ENCODE data around the gene ZFP57. TPM values are rescaled to one million over a fixed set of nuclear protein-coding genes. Genes with fewer than 3 reads are reported as not detected.
"Not testable (repeated sequence)": the region's sequence is repeated elsewhere in the genome, so short reads cannot be mapped to it uniquely, and the experiment has no call there.

ZFP57 gene
- total RNA-seq, 1 donor from 2014 or later, result not detected

- DNase-seq (ENCODE audit: extremely low spot score, unreplicated experiment), result no peak
- no peaks in the 10 kb centered on the region for H3K36me3 Mint-ChIP-seq
- no peak for TF ChIP-seq CTCF (conservative IDR thresholded peaks at IDR 0.05)
- H3K9me3 Mint-ChIP-seq, result no peaks in the 10 kb centered on the region
- H3K27me3 Mint-ChIP-seq, result peaks cover 4% of the 10 kb centered on the region
- no peak overlapping the region for H3K4me3 Mint-ChIP-seq
- H3K27ac Mint-ChIP-seq, result peak overlapping the region; percentile 32
- peaks cover 12% of the 10 kb centered on the region for H3K4me1 Mint-ChIP-seq (ENCODE audit: unreplicated experiment)
Observed at GRCh38 chr6:29676981-29677601, 3.9 kb downstream of the ZFP57 start.

DNA sequence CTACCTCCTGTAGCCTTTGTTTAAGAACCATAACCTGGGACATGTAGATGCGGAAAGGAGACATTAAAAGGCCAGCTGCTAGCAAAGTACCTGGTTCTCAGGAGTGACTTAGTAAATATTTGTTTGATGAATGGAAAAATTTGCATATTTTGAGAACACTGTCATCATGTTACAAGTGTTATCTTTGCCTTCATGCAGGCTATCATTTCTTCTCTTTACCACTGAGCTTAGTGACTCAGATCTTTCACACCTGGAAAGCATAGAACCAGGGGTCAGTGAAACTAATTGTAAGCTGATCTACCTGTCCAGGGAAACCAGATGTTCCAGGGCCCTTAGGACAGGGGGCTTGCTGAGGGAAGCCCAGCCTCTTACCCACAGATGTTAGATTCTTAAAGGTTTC lies 5.4 kb downstream of the ZFP57 start:
- Mint-ChIP-seq H3K27ac (no peak overlapping the region), H3K9me3 (no peaks in the 10 kb centered on the region), H3K36me3 (no peaks in the 10 kb centered on the region), H3K4me1 (ENCODE audit: unreplicated experiment) (peaks cover 12% of the 10 kb centered on the region), H3K27me3 (peaks cover 5% of the 10 kb centered on the region), H3K4me3 (no peak overlapping the region)
- TF ChIP-seq CTCF (conservative IDR thresholded peaks at IDR 0.05), result no peak
- DNase-seq (ENCODE audit: extremely low spot score, unreplicated experiment), result no peak

DNA sequence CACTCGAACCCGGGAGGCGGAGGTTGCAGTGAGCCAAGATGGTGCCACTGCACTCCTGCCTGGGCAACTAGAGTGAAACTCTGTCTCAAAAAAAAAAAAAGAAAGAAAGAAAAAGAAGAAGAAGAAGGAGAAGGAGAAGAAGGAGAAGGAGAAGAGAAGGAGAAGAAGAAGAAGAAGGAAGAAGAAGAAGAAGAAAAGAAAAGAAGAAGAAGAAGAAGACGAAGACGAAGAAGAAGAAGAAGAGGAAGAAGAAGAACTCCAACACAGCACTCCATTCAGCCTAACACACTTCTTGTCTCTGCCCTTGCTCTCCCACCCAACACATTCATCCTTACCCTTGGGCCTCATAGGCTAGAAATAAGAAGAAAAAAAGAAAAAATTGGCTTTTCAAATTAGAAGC lies 6.9 kb downstream of the ZFP57 start:
- no peak for TF ChIP-seq CTCF (conservative IDR thresholded peaks at IDR 0.05)
- Mint-ChIP-seq H3K27me3 (peaks cover 7% of the 10 kb centered on the region), H3K36me3 (no peaks in the 10 kb centered on the region), H3K9me3 (no peaks in the 10 kb centered on the region), H3K4me3 (no peak overlapping the region), H3K4me1 (ENCODE audit: unreplicated experiment) (peaks cover 7% of the 10 kb centered on the region), H3K27ac (no peak overlapping the region)
- DNase-seq (ENCODE audit: extremely low spot score, unreplicated experiment), result no peak

DNA sequence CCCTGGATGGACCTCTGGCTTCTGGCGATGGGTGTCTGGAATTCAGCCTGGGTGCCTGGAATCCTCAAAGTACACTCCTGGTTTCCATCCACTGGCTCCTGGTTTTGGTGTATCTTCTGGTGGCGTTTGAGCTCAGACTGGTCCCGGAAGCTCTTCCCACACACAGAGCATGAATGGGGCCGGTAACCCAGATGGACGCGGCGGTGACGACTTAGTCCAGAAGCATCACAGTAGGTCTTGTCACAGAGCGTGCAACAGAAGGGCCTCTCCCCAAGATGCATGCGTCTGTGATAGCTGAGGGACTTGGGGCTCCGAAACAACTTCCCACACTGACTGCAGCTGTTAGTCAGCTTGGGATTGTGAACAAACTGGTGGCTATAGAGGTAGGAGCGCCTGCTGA lies 7.8 kb downstream of the ZFP57 start:
- TF ChIP-seq CTCF (conservative IDR thresholded peaks at IDR 0.05), result no peak
- no peak for DNase-seq (ENCODE audit: extremely low spot score, unreplicated experiment)
- Mint-ChIP-seq H3K4me3 (no peak overlapping the region), H3K27me3 (peaks cover 8% of the 10 kb centered on the region), H3K9me3 (no peaks in the 10 kb centered on the region), H3K27ac (no peak overlapping the region), H3K4me1 (ENCODE audit: unreplicated experiment) (peaks cover 6% of the 10 kb centered on the region), H3K36me3 (no peaks in the 10 kb centered on the region)

GRCh38 chr6:29672116-29672515 lies 8.8 kb downstream of the ZFP57 start:
- not testable (repeated sequence) for H3K27ac Mint-ChIP-seq; H3K4me3 Mint-ChIP-seq; H3K36me3 Mint-ChIP-seq; DNase-seq (ENCODE audit: extremely low spot score, unreplicated experiment); H3K4me1 Mint-ChIP-seq (ENCODE audit: unreplicated experiment); H3K9me3 Mint-ChIP-seq
- H3K27me3 Mint-ChIP-seq, result peaks cover 15% of the 10 kb centered on the region

GRCh38 chr6:29671026-29671425 lies 9.9 kb downstream of the ZFP57 start:
- no peaks in the 10 kb centered on the region for H3K36me3 Mint-ChIP-seq
- H3K27me3 Mint-ChIP-seq, result peaks cover 22% of the 10 kb centered on the region
- H3K4me3 Mint-ChIP-seq, result no peak overlapping the region
- no peak for DNase-seq (ENCODE audit: extremely low spot score, unreplicated experiment)
- H3K4me1 Mint-ChIP-seq (ENCODE audit: unreplicated experiment), result no peaks in the 10 kb centered on the region
- TF ChIP-seq CTCF (conservative IDR thresholded peaks at IDR 0.05), result no peak
- H3K27ac Mint-ChIP-seq, result no peak overlapping the region
- H3K9me3 Mint-ChIP-seq, result no peaks in the 10 kb centered on the region

Data from type B pancreatic cell (in vitro differentiated cells).